Skeletal muscle tissue (tissue), 4 donors: ENCODE data around the gene LAGE3. TPM values are rescaled to one million over a fixed set of nuclear protein-coding genes. Genes with fewer than 3 reads are reported as not detected.
A peak's percentile ranks its signal among the peaks of the same experiment; 100 is the strongest.

ENCODE experiments used
- H3K27ac ChIP-seq: one replicate; pipeline ENCODE4 v1.7.0; 2013; ENCODE audit warnings: mild to moderate bottlenecking, low read depth, low read length, inconsistent platforms
- H3K27me3 ChIP-seq, 3 donors: one replicate each; pipeline ENCODE4 v1.7.0; 2013; ENCODE audit warnings: low read length in 3 of 3; ENCODE audit not compliant: control insufficient read depth in 3 of 3, insufficient read depth in 3 of 3
- H3K36me3 ChIP-seq, 3 donors: one replicate each; pipeline ENCODE4 v1.7.0; 2013; ENCODE audit warnings: low read length in 3 of 3; ENCODE audit not compliant: control insufficient read depth in 3 of 3, insufficient read depth in 3 of 3
- H3K4me1 ChIP-seq, 3 donors: one replicate each; pipeline ENCODE4 v1.7.0; 2013; ENCODE audit warnings: low read length in 3 of 3, mild to moderate bottlenecking in 3 of 3; ENCODE audit not compliant: control insufficient read depth in 3 of 3, insufficient read depth in 3 of 3
- H3K4me3 ChIP-seq, 3 donors: one replicate each; pipeline ENCODE4 v1.7.0; 2013; ENCODE audit warnings: low read length in 3 of 3
- H3K9ac ChIP-seq, 3 donors: one replicate each; pipeline ENCODE4 v1.7.0; 2013; ENCODE audit warnings: low read length in 3 of 3, mild to moderate bottlenecking in 3 of 3, moderate library complexity in 2 of 3, low read depth in 1 of 3
- H3K9me3 ChIP-seq, 3 donors: one replicate each; pipeline ENCODE4 v1.7.0; 2013; ENCODE audit warnings: low read length in 3 of 3; ENCODE audit not compliant: control insufficient read depth in 3 of 3
- total RNA-seq: library from RNA; depleted of rRNA; stranded (reverse); fragments of >200 nt; gene quantifications from one replicate; pipeline ENCODE4 v1.2.3, GENCODE V29; 2014
- donor health status: Osteomylitis.

LAGE3 gene
- total RNA-seq, 1 donor from 2014 or later = 12.0 TPM

DNA sequence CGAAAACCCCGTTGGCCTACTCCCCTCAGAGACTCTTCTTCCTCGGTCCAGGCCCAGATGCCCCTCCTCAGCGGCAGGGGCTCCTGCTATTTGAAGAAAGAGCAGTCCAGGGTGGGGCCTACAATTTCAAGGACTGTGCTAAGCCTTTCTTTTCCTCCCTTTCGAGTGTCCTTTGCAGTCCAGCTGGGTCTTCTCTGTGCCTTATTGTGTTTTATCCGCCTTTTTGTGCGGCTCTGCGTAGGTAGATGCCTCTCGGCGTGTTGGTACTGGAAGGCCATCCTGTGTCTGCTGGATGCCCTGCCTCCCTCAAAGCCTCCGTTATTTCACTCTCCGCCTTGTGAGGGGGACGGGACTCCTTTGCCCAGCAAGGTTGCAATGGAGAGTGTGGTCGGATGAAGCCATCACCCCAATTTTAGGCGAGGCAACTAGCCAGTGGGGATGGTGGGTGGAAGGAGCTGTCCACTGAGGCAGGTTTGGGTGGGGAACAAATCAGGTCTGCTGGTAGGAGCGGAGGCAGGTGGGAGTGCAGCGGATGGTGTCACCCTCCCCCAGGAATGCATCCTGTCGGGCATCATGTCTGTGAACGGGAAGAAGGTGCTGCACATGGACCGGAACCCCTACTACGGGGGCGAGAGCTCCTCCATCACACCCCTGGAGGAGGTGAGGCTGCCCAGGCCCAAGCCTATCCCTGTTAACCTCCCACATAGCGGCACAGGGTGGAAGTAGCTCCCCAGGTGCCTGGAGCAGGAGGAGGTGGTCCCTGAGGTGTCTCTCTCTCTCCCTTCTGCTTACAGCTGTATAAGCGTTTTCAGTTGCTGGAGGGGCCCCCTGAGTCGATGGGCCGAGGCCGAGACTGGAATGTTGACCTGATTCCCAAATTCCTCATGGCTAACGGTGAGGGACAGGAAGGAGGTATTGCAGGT, 40.8 kb downstream of the LAGE3 start:
- H3K4me1 ChIP-seq = peaks cover 13 to 24% (median 18%) of the 10 kb centered on the region in 3 donors
- H3K27me3 ChIP-seq = no peaks in the 10 kb centered on the region
- no peaks in the 10 kb centered on the region for H3K9me3 ChIP-seq
- no peak overlapping the region for H3K27ac ChIP-seq
- peak overlapping the region; percentile 68 to 79 (median 77) for H3K4me3 ChIP-seq
- H3K9ac ChIP-seq = peak overlapping the region; percentile 38 to 75 (median 70)
- H3K36me3 ChIP-seq = peaks cover 26 to 35% (median 33%) of the 10 kb centered on the region in 3 donors

DNA sequence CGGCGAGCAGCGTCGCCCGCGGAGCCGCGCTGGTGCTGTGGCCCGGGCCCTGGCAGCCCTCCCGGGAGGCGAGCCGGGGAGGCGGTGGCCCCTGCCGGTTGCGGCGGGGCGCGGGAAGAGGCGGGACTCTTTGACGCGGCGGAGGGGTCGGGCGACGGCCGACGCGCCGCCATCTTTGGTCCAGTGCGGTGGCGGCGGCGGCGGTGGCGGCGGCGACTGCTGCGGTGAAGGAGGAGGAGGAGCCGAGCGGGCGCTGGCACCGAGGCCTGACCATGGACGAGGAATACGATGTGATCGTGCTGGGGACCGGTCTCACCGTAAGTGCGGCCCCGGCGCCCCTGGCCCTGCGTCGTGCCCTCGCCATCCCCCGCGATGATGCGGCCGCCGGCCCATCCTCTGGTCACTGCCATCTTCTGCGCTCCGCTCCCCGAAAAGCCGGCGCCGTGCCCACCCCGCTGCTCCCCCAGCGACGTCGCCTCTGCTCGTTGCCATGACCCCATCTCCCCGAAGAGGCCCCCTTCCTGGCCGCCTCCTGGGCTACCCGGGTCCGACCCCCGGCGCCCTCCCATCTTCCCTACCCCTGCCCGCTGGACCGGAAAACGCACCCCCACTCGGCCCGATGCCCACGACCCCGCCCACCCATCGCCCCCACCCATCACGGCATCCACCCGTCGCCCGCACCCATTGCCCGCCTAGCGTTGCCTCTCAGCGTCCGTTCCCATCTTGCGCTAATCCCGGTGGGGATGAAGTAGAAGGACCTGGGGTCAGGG, 41.9 kb downstream of the LAGE3 start, which contains the start of gene GDI1:
Gene GDI1 (plus strand): TSS at position 172 of the 770 bp plus-strand sequence. CDS start 101 bp downstream, at position 273.
- Histone ChIP-seq H3K36me3 (peaks cover 29 to 41% (median 31%) of the 10 kb centered on the region in 3 donors), H3K4me3 (peak within 1 kb of the TSS; percentile 68 to 79 (median 77)), H3K9me3 (no peaks in the 10 kb centered on the region), H3K4me1 (peaks cover 13 to 22% (median 18%) of the 10 kb centered on the region in 3 donors), H3K9ac (peak within 1 kb of the TSS; percentile 45 to 75 (median 70)), H3K27ac (peak within 1 kb of the TSS; percentile 40), H3K27me3 (no peaks in the 10 kb centered on the region)

DNA sequence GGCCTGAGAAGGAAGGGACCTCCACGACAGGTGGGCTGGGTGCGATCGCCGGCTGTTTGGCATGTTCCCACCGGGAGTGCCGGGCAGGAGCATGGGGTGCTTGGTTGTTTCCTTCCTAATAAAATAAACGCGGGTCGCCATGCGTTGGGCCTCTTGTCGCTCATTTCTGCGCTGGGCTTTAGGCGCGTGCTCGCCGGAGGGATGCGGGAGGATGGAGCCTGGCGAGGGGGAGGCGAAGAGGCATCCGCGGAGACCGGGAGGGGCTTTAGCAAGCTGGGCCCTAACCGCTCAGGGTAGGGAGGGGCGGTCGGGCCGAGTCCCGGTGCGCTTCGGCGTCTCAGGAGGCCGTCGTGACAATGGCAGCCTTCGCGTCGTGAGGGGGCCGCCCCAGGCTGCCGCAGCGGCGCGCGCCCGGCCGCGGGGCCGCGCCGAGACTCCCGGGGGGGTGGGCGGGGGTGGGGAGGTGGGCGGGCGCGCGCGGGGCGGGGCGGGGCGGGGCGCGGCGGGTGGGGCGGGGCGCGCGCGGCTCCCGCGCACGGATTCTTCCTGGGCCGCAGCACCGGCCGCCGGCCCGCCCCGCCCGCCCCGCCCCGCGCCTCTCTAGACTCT, 42.6 kb downstream of the LAGE3 start:
- H3K9me3 ChIP-seq = no peaks in the 10 kb centered on the region
- H3K27ac ChIP-seq = peak overlapping the region; percentile 40
- H3K4me1 ChIP-seq = peaks cover 13 to 22% (median 18%) of the 10 kb centered on the region in 3 donors
- H3K9ac ChIP-seq = peak overlapping the region in 2 of 3 donors; percentile 45 to 73
- H3K27me3 ChIP-seq = no peaks in the 10 kb centered on the region
- H3K36me3 ChIP-seq = peaks cover 28 to 41% (median 29%) of the 10 kb centered on the region in 3 donors
- H3K4me3 ChIP-seq = peak overlapping the region; percentile 14 to 77 (median 61)

DNA sequence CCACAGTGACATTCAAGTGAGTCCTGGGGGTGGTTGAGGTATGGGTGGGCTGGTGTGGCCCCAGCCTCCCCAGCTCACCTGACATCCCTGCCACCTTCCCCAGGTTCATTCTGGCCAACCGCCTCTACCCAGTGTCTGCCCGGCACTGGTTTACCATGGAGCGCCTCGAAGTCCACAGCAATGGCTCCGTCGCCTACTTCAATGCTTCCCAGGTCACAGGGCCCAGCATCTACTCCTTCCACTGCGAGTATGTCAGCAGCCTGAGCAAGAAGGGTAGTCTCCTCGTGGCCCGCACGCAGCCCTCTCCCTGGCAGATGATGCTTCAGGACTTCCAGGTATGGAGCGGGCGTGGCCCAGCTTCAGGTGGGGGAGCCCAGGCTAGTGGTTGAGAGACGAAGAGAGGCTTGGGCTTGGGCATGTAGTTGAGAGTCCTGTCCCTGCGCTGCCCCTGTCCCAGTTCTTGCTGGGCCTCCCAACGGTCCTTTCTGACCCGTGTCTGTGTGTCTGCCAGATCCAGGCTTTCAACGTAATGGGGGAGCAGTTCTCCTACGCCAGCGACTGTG, 43.8 kb downstream of the LAGE3 start:
- H3K27me3 ChIP-seq = no peaks in the 10 kb centered on the region
- H3K9me3 ChIP-seq = no peaks in the 10 kb centered on the region
- peaks cover 25 to 34% (median 26%) of the 10 kb centered on the region in 3 donors for H3K36me3 ChIP-seq
- H3K27ac ChIP-seq = no peak overlapping the region
- H3K4me1 ChIP-seq = peaks cover 15 to 24% (median 22%) of the 10 kb centered on the region in 3 donors
- H3K4me3 ChIP-seq = no peak overlapping the region
- no peak overlapping the region for H3K9ac ChIP-seq

DNA sequence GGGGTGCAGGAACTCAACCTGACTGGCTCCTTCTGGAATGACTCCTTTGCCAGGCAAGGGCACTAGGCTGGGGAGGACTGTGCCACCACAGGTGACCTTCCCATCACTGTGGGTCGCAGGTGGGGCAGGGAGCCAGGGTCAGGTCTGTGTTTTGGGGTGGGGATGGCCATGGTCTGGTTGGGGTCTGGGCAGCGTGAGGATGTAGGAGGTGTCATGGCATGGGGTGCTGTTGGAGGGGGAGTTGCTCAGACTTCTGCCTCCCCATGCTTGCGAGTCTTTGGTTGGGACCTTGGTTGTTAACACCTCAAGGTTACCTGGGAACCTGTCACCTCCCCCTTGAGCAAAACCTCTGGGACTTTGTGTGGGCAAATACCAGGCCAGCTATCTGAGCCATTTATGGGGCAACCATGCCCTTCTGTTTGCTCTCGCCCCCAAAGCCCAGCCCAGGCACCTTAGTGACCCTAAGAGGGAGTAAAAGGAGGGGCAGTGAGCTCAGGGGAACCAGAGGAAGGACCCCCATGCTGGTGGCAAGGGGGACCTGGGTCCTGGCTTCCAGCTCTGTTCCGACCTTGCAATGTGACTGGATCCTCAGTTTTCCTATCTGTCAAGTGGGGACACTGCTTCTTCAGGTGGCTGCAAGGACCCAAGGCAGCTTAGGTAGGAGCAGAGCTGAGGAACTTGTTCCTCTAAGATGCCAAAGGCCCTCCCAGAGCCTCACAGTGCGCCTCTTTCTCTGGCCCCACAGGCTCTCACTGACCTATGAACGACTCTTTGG, 44.5 kb downstream of the LAGE3 start:
- no peaks in the 10 kb centered on the region for H3K27me3 ChIP-seq
- H3K4me3 ChIP-seq = no peak overlapping the region
- peaks cover 18 to 28% (median 24%) of the 10 kb centered on the region in 3 donors for H3K4me1 ChIP-seq
- H3K9me3 ChIP-seq = no peaks in the 10 kb centered on the region
- H3K27ac ChIP-seq = no peak overlapping the region
- peaks cover 25 to 33% (median 26%) of the 10 kb centered on the region in 3 donors for H3K36me3 ChIP-seq
- H3K9ac ChIP-seq = no peak overlapping the region

DNA sequence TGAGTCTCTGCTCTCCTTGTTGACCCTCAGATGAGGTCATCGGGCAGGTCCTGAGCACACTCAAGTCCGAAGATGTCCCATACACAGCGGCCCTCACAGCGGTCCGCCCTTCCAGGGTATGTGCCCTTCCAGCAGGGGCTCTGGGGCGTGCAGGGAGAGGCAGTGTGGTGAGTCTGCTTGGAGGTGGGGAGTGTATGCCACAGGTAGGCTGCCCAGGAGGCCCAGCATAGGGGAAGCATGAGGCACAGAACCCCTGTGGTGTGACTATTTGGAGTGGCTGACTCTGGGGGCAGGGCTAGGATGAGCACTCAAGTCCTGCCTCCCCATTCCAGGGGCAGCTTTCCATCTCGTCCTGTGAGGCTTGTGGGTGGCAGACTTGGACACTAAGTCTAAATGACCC, 45.5 kb downstream of the LAGE3 start:
- Histone ChIP-seq H3K4me1 (peaks cover 22 to 29% (median 26%) of the 10 kb centered on the region in 3 donors), H3K27ac (no peak overlapping the region), H3K4me3 (no peak overlapping the region), H3K36me3 (peaks cover 25 to 33% (median 26%) of the 10 kb centered on the region in 3 donors), H3K27me3 (no peaks in the 10 kb centered on the region), H3K9me3 (no peaks in the 10 kb centered on the region), H3K9ac (no peak overlapping the region)

DNA sequence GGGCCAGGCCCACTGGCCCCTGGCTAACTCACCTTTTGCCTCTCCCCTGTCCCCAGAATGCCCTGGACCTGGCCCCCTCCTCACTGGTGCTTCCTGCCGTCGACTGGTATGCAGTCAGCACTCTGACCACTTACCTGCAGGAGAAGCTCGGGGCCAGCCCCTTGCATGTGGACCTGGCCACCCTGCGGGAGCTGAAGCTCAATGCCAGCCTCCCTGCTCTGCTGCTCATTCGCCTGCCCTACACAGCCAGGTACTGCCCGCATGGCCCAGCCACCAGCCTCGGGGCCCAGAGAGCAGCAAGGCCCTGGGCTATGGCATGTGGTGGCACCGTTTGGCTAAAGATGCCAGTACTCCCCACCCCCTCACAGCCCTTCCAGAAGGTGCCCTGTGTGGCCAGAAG, 46.9 kb downstream of the LAGE3 start:
- H3K27me3 ChIP-seq = no peaks in the 10 kb centered on the region
- no peaks in the 10 kb centered on the region for H3K9me3 ChIP-seq
- H3K4me1 ChIP-seq = peaks cover 13 to 20% (median 20%) of the 10 kb centered on the region in 3 donors
- H3K27ac ChIP-seq = no peak overlapping the region
- H3K9ac ChIP-seq = no peak overlapping the region
- peaks cover 23 to 30% (median 26%) of the 10 kb centered on the region in 3 donors for H3K36me3 ChIP-seq
- H3K4me3 ChIP-seq = no peak overlapping the region

DNA sequence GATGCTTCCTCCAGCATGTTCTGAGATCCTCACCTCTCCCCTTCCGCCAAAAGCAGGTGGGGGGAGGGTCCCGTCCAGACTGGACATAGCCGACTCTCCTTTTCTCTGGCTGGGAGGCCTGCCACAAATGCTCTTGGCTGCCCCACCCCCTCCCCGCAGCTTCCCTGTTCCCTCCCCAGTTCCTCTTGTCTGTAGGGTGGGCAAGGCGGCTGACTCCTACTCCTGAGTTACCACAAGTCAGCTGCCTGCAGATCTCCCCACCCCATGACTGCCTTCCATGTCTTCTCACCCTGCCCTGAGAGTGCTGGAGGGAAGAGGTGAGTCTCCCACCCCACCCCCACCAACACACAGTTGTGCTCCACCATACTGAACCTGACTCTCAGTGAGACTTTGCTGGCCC, 47.7 kb downstream of the LAGE3 start:
- Histone ChIP-seq H3K4me1 (peaks cover 14 to 19% (median 19%) of the 10 kb centered on the region in 3 donors), H3K9me3 (no peaks in the 10 kb centered on the region), H3K36me3 (peaks cover 23 to 30% (median 26%) of the 10 kb centered on the region in 3 donors), H3K27ac (no peak overlapping the region), H3K9ac (no peak overlapping the region), H3K27me3 (no peaks in the 10 kb centered on the region), H3K4me3 (no peak overlapping the region)

DNA sequence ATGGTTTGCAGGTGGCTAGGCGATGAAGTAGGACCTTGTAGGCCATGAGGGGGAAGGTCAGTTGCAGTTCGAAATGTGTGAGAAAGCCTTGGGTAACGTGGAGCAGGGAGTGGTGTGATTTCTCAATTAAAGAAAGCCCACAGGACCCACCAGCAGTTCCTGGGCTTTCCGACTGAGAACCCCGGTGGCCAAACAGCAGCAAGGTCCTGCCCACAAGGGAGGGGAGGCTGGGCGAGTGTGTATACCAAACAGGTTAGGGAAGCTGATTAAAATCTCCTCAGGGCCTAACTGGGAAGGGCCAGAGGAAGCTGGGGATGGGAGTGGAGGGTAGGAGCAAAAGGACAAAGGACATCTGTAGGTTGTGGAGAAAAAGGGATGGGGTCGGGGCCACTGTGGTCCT, 48.2 kb downstream of the LAGE3 start:
- H3K27me3 ChIP-seq = no peaks in the 10 kb centered on the region
- peaks cover 14 to 15% (median 15%) of the 10 kb centered on the region in 3 donors for H3K4me1 ChIP-seq
- no peaks in the 10 kb centered on the region for H3K9me3 ChIP-seq
- no peak overlapping the region for H3K4me3 ChIP-seq
- H3K36me3 ChIP-seq = peaks cover 23 to 30% (median 26%) of the 10 kb centered on the region in 3 donors
- H3K27ac ChIP-seq = peak overlapping the region; percentile 19
- no peak overlapping the region for H3K9ac ChIP-seq
